HepG2 (cell line): ENCODE measurements around the gene KLC3. TPM values are rescaled to one million over a fixed set of nuclear protein-coding genes. Genes with fewer than 3 reads are reported as not detected.

Source experiments
- ATF2 ChIP-seq: sonication (generic); formaldehyde crosslinking; IDR thresholded peaks from 2 replicates; pipeline ENCODE4 v1.4.0; 2020; ENCODE audit warnings: missing genetic modification reagents
- EED ChIP-seq: sonication (generic); formaldehyde crosslinking; IDR thresholded peaks from 2 replicates; pipeline ENCODE4 v1.5.0; 2020; ENCODE audit warnings: mild to moderate bottlenecking, missing genetic modification reagents
- FOXA3 ChIP-seq: IDR thresholded peaks from 2 replicates; pipeline ENCODE4 v1.6.1; 2016; ENCODE audit warnings: missing genetic modification reagents, missing compliant biosample characterization
- FOXO1 ChIP-seq: sonication (generic); formaldehyde crosslinking; IDR thresholded peaks from 2 replicates; pipeline ENCODE4 v1.4.0; 2020; ENCODE audit warnings: missing genetic modification reagents
- HMG20A ChIP-seq: IDR thresholded peaks from 2 replicates; pipeline ENCODE4 v1.6.1; 2016; ENCODE audit warnings: borderline replicate concordance
- KDM2A ChIP-seq: sonication (generic); formaldehyde crosslinking; IDR thresholded peaks from 2 replicates; pipeline ENCODE4 v1.4.0; 2020; ENCODE audit warnings: low read depth, missing genetic modification reagents, borderline replicate concordance
- MED13 ChIP-seq: sonication (generic); formaldehyde crosslinking; IDR thresholded peaks from 2 replicates; pipeline ENCODE4 v1.5.0; 2020; ENCODE audit warnings: missing genetic modification reagents
- RBM22 ChIP-seq: fragments of 200-400 bp; formaldehyde crosslinking; optimal IDR thresholded peaks from 2 replicates; pipeline ENCODE3; 2017; ENCODE audit warnings: mild to moderate bottlenecking, low read length, moderate library complexity
- STAG1 ChIP-seq: sonication (generic); formaldehyde crosslinking; IDR thresholded peaks from 2 replicates; pipeline ENCODE4 v1.4.0; 2020; ENCODE audit warnings: missing genetic modification reagents
- TFE3 ChIP-seq: IDR thresholded peaks from 2 replicates; pipeline ENCODE4 v1.6.1; 2016
- YEATS2 ChIP-seq: sonication (generic); formaldehyde crosslinking; IDR thresholded peaks from 2 replicates; pipeline ENCODE4 v1.4.0; 2020; ENCODE audit warnings: missing genetic modification reagents, borderline replicate concordance
- ZKSCAN1 ChIP-seq: fragments of 150-350 bp; IDR thresholded peaks from 2 replicates; pipeline ENCODE4 v1.6.1; 2014; ENCODE audit warnings: low read length
- ZNF501 ChIP-seq: sonication (generic); formaldehyde crosslinking; IDR thresholded peaks from 2 replicates; pipeline ENCODE4 v1.5.1; 2020; ENCODE audit warnings: mild to moderate bottlenecking, moderate library complexity, missing genetic modification reagents
- ZNF570 ChIP-seq: sonication (generic); formaldehyde crosslinking; IDR thresholded peaks from 2 replicates; pipeline ENCODE4 v1.4.0; 2020; ENCODE audit warnings: mild to moderate bottlenecking, missing genetic modification reagents, borderline replicate concordance
- ZNF703 ChIP-seq: sonication (generic); formaldehyde crosslinking; IDR thresholded peaks from 2 replicates; pipeline ENCODE4 v1.5.1; 2020; ENCODE audit warnings: missing genetic modification reagents, mild to moderate bottlenecking, moderate library complexity, borderline replicate concordance
- ZNF891 ChIP-seq: sonication (generic); formaldehyde crosslinking; IDR thresholded peaks from 2 replicates; pipeline ENCODE4 v1.5.0; 2020; ENCODE audit warnings: mild to moderate bottlenecking, missing genetic modification reagents
- polyA plus RNA-seq, 8 experiments: library from polyadenylated mRNA; depleted of rRNA in 3 of 8; stranded (reverse) in 7 of 8; unstranded in 1 of 8; fragments of >200 nt; fragmentation: Illumina TruSeq in 4 of 8; extraction: Trizol in 4 of 8; gene quantifications; 2 replicates each; pipeline versions ENCODE4 v1.2.1 to v1.2.3, GENCODE V29; 2011 to 2016; ENCODE audit warnings: low read depth in 4 of 8, missing spikeins in 1 of 8, mixed read lengths in 1 of 8; ENCODE audit not compliant: insufficient read depth in 1 of 8
- total RNA-seq, 5 experiments: library from RNA; depleted of rRNA; stranded (reverse); fragments of >200 nt; fragmentation: Illumina TruSeq; extraction: Trizol; gene quantifications; 2 replicates each; pipeline ENCODE4 v1.2.3, GENCODE V29; 2016; ENCODE audit warnings: low read depth in 1 of 5
- TF ChIP-seq, protein P1 (sequence below): sonication (generic); formaldehyde crosslinking; IDR thresholded peaks from 2 replicates; pipeline ENCODE4 v1.9.0; 2022; ENCODE audit warnings: low read depth, missing genetic modification reagents
- TF ChIP-seq, protein P2 (sequence below): sonication (generic); formaldehyde crosslinking; conservative IDR thresholded peaks from 2 replicates; pipeline ENCODE4 v1.5.0; 2020; ENCODE audit warnings: missing genetic modification reagents
- TF ChIP-seq, protein P3 (sequence below): sonication (generic); formaldehyde crosslinking; IDR thresholded peaks from 2 replicates; pipeline ENCODE4 v1.4.0; 2020; ENCODE audit warnings: missing genetic modification reagents

Gene KLC3
- total and polyA plus RNA-seq, 2 of the 13 experiments (the other 11 are each of a cell fraction or from before 2014, with no cell fraction given) = 0.13 TPM; not detected in 1

GRCh38 chr19:45304141-45304926 is 36.2 kb upstream of the KLC3 start (continued):
- TF ChIP-seq KDM2A (CRISPR knock-in tag) (no peak), MED13 (CRISPR knock-in tag) (no peak), TFE3 (CRISPR knock-in tag) (no peak), ZKSCAN1 (peak; percentile 40; the same call in 1 of the 2 replicates), YEATS2 (CRISPR knock-in tag) (no peak), ZNF501 (CRISPR knock-in tag) (no peak), FOXA3 (CRISPR knock-in tag) (no peak), STAG1 (CRISPR knock-in tag) (no peak), ATF2 (CRISPR knock-in tag) (no peak), RBM22 (no peak), FOXO1 (CRISPR knock-in tag) (no peak), HMG20A (CRISPR knock-in tag) (no peak), ZNF703 (CRISPR knock-in tag) (no peak), ZNF570 (CRISPR knock-in tag) (no peak), EED (no peak), ZNF891 (CRISPR knock-in tag) (no peak)
- TF ChIP-seq, protein P1, sequence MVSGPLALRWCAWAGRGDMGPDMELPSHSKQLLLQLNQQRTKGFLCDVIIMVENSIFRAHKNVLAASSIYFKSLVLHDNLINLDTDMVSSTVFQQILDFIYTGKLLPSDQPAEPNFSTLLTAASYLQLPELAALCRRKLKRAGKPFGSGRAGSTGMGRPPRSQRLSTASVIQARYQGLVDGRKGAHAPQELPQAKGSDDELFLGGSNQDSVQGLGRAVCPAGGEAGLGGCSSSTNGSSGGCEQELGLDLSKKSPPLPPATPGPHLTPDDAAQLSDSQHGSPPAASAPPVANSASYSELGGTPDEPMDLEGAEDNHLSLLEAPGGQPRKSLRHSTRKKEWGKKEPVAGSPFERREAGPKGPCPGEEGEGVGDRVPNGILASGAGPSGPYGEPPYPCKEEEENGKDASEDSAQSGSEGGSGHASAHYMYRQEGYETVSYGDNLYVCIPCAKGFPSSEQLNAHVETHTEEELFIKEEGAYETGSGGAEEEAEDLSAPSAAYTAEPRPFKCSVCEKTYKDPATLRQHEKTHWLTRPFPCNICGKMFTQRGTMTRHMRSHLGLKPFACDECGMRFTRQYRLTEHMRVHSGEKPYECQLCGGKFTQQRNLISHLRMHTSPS = no peak
- TF ChIP-seq, protein P2, sequence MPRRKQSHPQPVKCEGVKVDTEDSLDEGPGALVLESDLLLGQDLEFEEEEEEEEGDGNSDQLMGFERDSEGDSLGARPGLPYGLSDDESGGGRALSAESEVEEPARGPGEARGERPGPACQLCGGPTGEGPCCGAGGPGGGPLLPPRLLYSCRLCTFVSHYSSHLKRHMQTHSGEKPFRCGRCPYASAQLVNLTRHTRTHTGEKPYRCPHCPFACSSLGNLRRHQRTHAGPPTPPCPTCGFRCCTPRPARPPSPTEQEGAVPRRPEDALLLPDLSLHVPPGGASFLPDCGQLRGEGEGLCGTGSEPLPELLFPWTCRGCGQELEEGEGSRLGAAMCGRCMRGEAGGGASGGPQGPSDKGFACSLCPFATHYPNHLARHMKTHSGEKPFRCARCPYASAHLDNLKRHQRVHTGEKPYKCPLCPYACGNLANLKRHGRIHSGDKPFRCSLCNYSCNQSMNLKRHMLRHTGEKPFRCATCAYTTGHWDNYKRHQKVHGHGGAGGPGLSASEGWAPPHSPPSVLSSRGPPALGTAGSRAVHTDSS (CRISPR knock-in tag) = no peak
- TF ChIP-seq, protein P3, sequence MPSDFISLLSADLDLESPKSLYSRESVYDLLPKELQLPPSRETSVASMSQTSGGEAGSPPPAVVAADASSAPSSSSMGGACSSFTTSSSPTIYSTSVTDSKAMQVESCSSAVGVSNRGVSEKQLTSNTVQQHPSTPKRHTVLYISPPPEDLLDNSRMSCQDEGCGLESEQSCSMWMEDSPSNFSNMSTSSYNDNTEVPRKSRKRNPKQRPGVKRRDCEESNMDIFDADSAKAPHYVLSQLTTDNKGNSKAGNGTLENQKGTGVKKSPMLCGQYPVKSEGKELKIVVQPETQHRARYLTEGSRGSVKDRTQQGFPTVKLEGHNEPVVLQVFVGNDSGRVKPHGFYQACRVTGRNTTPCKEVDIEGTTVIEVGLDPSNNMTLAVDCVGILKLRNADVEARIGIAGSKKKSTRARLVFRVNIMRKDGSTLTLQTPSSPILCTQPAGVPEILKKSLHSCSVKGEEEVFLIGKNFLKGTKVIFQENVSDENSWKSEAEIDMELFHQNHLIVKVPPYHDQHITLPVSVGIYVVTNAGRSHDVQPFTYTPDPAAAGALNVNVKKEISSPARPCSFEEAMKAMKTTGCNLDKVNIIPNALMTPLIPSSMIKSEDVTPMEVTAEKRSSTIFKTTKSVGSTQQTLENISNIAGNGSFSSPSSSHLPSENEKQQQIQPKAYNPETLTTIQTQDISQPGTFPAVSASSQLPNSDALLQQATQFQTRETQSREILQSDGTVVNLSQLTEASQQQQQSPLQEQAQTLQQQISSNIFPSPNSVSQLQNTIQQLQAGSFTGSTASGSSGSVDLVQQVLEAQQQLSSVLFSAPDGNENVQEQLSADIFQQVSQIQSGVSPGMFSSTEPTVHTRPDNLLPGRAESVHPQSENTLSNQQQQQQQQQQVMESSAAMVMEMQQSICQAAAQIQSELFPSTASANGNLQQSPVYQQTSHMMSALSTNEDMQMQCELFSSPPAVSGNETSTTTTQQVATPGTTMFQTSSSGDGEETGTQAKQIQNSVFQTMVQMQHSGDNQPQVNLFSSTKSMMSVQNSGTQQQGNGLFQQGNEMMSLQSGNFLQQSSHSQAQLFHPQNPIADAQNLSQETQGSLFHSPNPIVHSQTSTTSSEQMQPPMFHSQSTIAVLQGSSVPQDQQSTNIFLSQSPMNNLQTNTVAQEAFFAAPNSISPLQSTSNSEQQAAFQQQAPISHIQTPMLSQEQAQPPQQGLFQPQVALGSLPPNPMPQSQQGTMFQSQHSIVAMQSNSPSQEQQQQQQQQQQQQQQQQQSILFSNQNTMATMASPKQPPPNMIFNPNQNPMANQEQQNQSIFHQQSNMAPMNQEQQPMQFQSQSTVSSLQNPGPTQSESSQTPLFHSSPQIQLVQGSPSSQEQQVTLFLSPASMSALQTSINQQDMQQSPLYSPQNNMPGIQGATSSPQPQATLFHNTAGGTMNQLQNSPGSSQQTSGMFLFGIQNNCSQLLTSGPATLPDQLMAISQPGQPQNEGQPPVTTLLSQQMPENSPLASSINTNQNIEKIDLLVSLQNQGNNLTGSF = no peak
